ENCODE data around the gene IFNW1.
A peak's percentile ranks its signal among the peaks of the same experiment; 100 is the strongest.
"Not testable (repeated sequence)": the region's sequence is repeated elsewhere in the genome, so short reads cannot be mapped to it uniquely, and the experiment has no call there.

IFNW1 gene

DNA sequence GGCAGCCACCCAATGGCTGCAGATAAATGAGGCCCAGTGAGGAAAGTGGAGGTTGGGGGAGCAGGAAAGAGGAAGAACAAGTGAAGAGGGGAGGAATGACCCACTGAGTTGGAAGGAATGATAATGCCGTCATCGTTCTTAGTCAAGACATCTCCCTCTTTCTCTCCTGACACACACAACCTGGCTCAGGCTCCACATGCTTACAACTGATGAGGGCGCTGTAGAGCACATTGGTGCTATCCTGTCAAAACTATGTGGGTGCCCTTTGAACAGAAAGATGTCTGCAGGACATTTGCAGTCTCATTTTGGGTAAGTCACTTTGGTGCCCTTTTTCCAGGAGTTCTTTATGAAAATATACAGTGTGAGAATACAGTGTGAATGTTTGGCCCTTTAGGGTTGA lies 5.9 kb downstream of the IFNW1 start:
- TF ChIP-seq, protein P1, sequence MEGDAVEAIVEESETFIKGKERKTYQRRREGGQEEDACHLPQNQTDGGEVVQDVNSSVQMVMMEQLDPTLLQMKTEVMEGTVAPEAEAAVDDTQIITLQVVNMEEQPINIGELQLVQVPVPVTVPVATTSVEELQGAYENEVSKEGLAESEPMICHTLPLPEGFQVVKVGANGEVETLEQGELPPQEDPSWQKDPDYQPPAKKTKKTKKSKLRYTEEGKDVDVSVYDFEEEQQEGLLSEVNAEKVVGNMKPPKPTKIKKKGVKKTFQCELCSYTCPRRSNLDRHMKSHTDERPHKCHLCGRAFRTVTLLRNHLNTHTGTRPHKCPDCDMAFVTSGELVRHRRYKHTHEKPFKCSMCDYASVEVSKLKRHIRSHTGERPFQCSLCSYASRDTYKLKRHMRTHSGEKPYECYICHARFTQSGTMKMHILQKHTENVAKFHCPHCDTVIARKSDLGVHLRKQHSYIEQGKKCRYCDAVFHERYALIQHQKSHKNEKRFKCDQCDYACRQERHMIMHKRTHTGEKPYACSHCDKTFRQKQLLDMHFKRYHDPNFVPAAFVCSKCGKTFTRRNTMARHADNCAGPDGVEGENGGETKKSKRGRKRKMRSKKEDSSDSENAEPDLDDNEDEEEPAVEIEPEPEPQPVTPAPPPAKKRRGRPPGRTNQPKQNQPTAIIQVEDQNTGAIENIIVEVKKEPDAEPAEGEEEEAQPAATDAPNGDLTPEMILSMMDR (IDR thresholded peaks at IDR 0.05; ENCODE audit: insufficient read depth, low read depth, low read length, missing control alignments) = no peak
- DNase-seq (ENCODE audit: low read depth) = no peak
- no peak overlapping the region for H3K4me3 ChIP-seq (ENCODE audit: low read depth, low read length)

DNA sequence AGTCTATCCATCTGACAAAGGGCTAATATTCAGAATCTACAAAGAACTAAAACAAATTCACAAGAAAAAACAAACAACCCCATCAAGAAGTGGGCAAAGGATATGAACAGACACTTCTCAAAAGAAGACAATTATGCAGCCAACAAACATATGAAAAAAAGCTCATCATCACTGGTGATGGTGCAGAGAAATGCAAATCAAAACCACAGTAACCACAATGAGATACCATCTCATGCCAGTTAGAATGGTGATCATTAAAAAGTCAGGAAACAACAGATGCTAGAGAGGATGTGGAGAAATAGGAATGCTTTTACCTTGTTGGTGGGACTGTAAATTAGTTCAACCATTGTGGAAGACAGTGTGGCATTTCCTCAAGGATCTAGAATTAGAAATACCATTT lies 13.4 kb downstream of the IFNW1 start:
- DNase-seq (ENCODE audit: low read depth) = not testable (repeated sequence)

GRCh38 chr9:21121595-21122251 lies 19.9 kb downstream of the IFNW1 start:
- TF ChIP-seq, protein P1 (IDR thresholded peaks at IDR 0.05; ENCODE audit: insufficient read depth, low read depth, low read length, missing control alignments) = no peak
- H3K4me3 ChIP-seq (ENCODE audit: low read depth, low read length) = no peak overlapping the region
- DNase-seq (ENCODE audit: low read depth) = peak; percentile 58

More for the DNA sequence above, 13.4 kb downstream of the IFNW1 start:
- not testable (repeated sequence) for H3K4me3 ChIP-seq (ENCODE audit: low read depth, low read length)

DNA sequence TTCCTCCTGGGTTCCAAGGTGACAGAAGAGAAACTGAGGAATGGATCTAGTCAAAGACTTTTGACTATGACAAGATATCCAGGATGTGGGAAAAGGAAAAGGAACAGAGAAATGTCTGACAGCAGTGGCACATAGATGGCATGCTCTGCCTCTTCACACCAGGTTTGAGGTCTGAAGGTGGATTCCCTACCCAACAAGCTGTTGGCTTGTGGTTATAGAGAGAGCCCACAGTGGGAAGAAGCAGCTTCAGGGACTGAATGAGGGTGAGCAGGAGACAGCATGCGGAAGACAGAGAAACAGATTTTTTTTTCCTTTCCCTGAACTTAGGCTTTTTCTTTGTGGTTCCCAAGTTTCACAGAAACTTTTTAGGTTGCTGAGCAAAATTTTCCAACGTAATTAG lies 20.6 kb downstream of the IFNW1 start:
- no peak overlapping the region for H3K4me3 ChIP-seq (ENCODE audit: low read depth, low read length)
- peak; percentile 15 for DNase-seq (ENCODE audit: low read depth)
- TF ChIP-seq, protein P1 (IDR thresholded peaks at IDR 0.05; ENCODE audit: insufficient read depth, low read depth, low read length, missing control alignments) = no peak

- TF ChIP-seq, protein P1 (IDR thresholded peaks at IDR 0.05; ENCODE audit: insufficient read depth, low read depth, low read length, missing control alignments) = no peak
- H3K4me3 ChIP-seq (ENCODE audit: low read depth, low read length) = no peak overlapping the region
- no peak for DNase-seq (ENCODE audit: low read depth)
These were observed 22.4 kb downstream of the IFNW1 start for GRCh38 chr9:21119093-21119770.

GRCh38 chr9:21114311-21114710 lies 27.3 kb downstream of the IFNW1 start:
- TF ChIP-seq, protein P1 (IDR thresholded peaks at IDR 0.05; ENCODE audit: insufficient read depth, low read depth, low read length, missing control alignments) = no peak

DNA sequence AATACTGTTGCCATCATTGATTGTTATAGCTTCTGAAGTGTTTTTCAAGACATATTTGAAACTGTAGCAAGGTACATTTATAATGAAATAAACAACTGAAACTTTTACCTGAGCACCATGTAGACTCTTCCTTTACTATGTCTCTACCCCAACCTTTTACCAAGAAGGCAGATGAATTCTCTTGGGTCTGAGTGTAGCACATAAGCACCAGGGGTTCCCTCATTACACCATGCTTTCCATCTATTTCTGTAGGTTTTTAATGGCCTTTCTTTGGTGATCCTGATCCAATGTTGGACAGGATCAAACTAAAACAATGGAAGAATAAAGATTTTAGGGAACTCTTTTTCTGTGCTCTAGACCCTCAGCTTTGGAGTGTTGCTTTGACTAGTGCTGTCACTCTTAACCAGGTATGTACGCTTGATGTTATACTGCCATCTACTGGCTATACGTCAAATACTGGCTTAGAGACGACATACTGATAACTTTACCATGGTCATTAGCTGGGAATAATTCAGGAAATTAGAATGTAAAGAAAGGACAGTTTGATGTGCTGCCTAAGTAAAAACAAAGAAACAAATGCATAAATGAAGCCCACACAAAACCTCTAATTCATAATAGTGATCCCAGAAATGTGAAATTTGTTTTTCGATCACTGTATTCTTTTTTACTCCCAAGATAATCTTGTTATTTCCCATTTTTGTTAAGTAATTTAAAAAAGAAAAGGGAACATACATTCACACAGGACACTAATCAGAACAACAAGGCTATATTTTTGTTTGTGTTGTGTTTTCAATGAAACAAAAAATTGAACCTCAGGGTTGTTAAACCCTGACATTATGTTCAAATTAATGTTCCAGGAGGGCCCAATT lies 30.7 kb downstream of the IFNW1 start:
- TF ChIP-seq, protein P1 (IDR thresholded peaks at IDR 0.05; ENCODE audit: insufficient read depth, low read depth, low read length, missing control alignments) = peak; percentile 77
- peak; percentile 81 for DNase-seq (ENCODE audit: low read depth)
- H3K4me3 ChIP-seq (ENCODE audit: low read depth, low read length) = no peak overlapping the region

More at GRCh38 chr9:21114311-21114710, 27.3 kb downstream of the IFNW1 start:
- no peak overlapping the region for H3K4me3 ChIP-seq (ENCODE audit: low read depth, low read length)
- no peak for DNase-seq (ENCODE audit: low read depth)
